HEK293T (cell line): Measurements from ENCODE around the gene TUBA1C.

Source experiments
- CTCF ChIA-PET: fragments of 350-600 bp; formaldehyde crosslinking; extraction: SDS; loops from one replicate; lab custom pipeline; 2021; ENCODE audit warnings: antibody characterized with exemption, inconsistent platforms; lab: Yijun Ruan, JAX
- POLR2A ChIA-PET: fragments of 350-600 bp; formaldehyde crosslinking; extraction: SDS; loops from one replicate; lab custom pipeline; 2020; ENCODE audit warnings: antibody characterized with exemption, inconsistent platforms; lab: Yijun Ruan, JAX
- DNase-seq: peaks from one replicate; pipeline ENCODE4 v3.0.0; 2012; ENCODE audit warnings: mixed read lengths; ENCODE audit errors: extremely low spot score
- ARNT ChIP-seq: fragments of 450-650 bp; IDR thresholded peaks from 2 replicates; pipeline ENCODE4 v1.6.1; 2017; ENCODE audit warnings: mild to moderate bottlenecking
- BHLHE40 ChIP-seq: fragments of 450-650 bp; IDR thresholded peaks from 2 replicates; pipeline ENCODE4 v1.6.1; 2016; ENCODE audit warnings: mild to moderate bottlenecking, moderate library complexity, borderline replicate concordance
- CTBP1 ChIP-seq: fragments of 450-650 bp; IDR thresholded peaks from 2 replicates; pipeline ENCODE4 v1.6.1; 2016; ENCODE audit warnings: borderline replicate concordance
- ELF4 ChIP-seq: fragments of 450-650 bp; IDR thresholded peaks from 2 replicates; pipeline ENCODE4 v1.6.1; 2017; ENCODE audit warnings: antibody characterized with exemption
- FOXA1 ChIP-seq: fragments of 450-650 bp; IDR thresholded peaks from 2 replicates; pipeline ENCODE4 v1.6.1; 2016; ENCODE audit warnings: mild to moderate bottlenecking
- FOXK2 ChIP-seq: fragments of 450-650 bp; IDR thresholded peaks from 2 replicates; pipeline ENCODE4 v1.6.1; 2016; ENCODE audit warnings: mild to moderate bottlenecking
- FOXM1 ChIP-seq: fragments of 450-650 bp; IDR thresholded peaks from 2 replicates; pipeline ENCODE4 v1.6.1; 2017; ENCODE audit warnings: mild to moderate bottlenecking, borderline replicate concordance
- HDGF ChIP-seq: fragments of 450-650 bp; IDR thresholded peaks from 2 replicates; pipeline ENCODE4 v1.6.1; 2017; ENCODE audit warnings: antibody characterized with exemption, borderline replicate concordance
- L3MBTL2 ChIP-seq: fragments of 450-650 bp; conservative IDR thresholded peaks from 2 replicates; pipeline ENCODE4 v1.6.1; 2016; ENCODE audit warnings: mild to moderate bottlenecking
- LEF1 ChIP-seq: fragments of 450-650 bp; IDR thresholded peaks from 2 replicates; pipeline ENCODE4 v1.6.1; 2017; ENCODE audit warnings: mild to moderate bottlenecking, borderline replicate concordance
- NFRKB ChIP-seq: fragments of 450-650 bp; IDR thresholded peaks from 2 replicates; pipeline ENCODE4 v1.6.1; 2016; ENCODE audit warnings: mild to moderate bottlenecking, moderate library complexity
- PKNOX1 ChIP-seq: fragments of 450-650 bp; IDR thresholded peaks from 2 replicates; pipeline ENCODE4 v1.6.1; 2016
- SP1 ChIP-seq: fragments of 450-650 bp; IDR thresholded peaks from 2 replicates; pipeline ENCODE4 v1.6.1; 2017
- SUZ12 ChIP-seq: fragments of 450-650 bp; IDR thresholded peaks from 2 replicates; pipeline ENCODE4 v1.6.1; 2016; ENCODE audit warnings: mild to moderate bottlenecking
- TARDBP ChIP-seq: fragments of 450-650 bp; IDR thresholded peaks from 2 replicates; pipeline ENCODE4 v1.6.1; 2016
- ZNF384 ChIP-seq: fragments of 450-650 bp; IDR thresholded peaks from 2 replicates; pipeline ENCODE4 v1.6.1; 2016

The TUBA1C gene

GRCh38 chr12:49292729-49293055 lies 27.8 kb downstream of the TUBA1C start:
- no peak for DNase-seq
- 0 out of 2 replicates have a peak, but pooled peaks have one; percentile 58 for TF ChIP-seq HDGF
- TF ChIP-seq L3MBTL2, result no peak
- ChIA-PET CTCF (interaction anchor here (0.6 to 2.5 kb wide), 12 partner anchors 9 to 221 kb away, joined by 3 to 12 read pairs (median 4); partner anchors contain the start of genes C1QL4 and DNAJC22), POLR2A (interaction anchor here (0.9 to 2.2 kb wide), 4 partner anchors 30 to 162 kb away, joined by 3 to 15 read pairs (median 4); partner anchors contain the start of genes DNAJC22, TROAP and TUBA1B)

- ChIA-PET POLR2A (interaction anchor here (0.9 to 2.9 kb wide), 7 partner anchors 29 to 163 kb away, joined by 3 to 15 read pairs (median 6); partner anchors contain the start of genes DNAJC22, SPATS2, TROAP and TUBA1B), CTCF (interaction anchor here (0.8 to 3.0 kb wide), 11 partner anchors 9 to 220 kb away, joined by 3 to 12 read pairs (median 4); partner anchors contain the start of genes C1QL4 and DNAJC22)
- TF ChIP-seq FOXK2 (no peak), ARNT (no peak), TARDBP (no peak), BHLHE40 (no peak), HDGF (no peak), L3MBTL2 (no peak), ZNF384 (no peak), LEF1 (no peak)
- DNase-seq, result no peak
These were observed 28.4 kb downstream of the TUBA1C start for GRCh38 chr12:49293056-49293956.

GRCh38 chr12:49294086-49294803 lies 29.4 kb downstream of the TUBA1C start:
- POLR2A ChIA-PET, result interaction anchor here (1.1 to 5.8 kb wide), 7 partner anchors 28 to 163 kb away, joined by 4 to 68 read pairs (median 9); partner anchors contain the start of genes SPATS2, TROAP and TUBA1B
- CTCF ChIA-PET, result interaction anchor here (0.6 to 3.7 kb wide), 11 partner anchors 10 to 64 kb away, joined by 3 to 34 read pairs (median 8); partner anchors contain the start of gene TROAP
- no peak for DNase-seq
- no peak for TF ChIP-seq FOXA1

GRCh38 chr12:49294804-49295081 lies 29.9 kb downstream of the TUBA1C start:
- no peak for TF ChIP-seq L3MBTL2
- no peak for TF ChIP-seq FOXM1
- TF ChIP-seq ELF4, result no peak
- TF ChIP-seq LEF1, result no peak
- TF ChIP-seq PKNOX1, result no peak
- TF ChIP-seq SP1, result no peak
- CTCF ChIA-PET, result interaction anchor here (0.6 to 3.7 kb wide), 9 partner anchors 9 to 442 kb away, joined by 3 to 34 read pairs (median 3); partner anchors contain the start of gene TROAP
- DNase-seq, result no peak
- POLR2A ChIA-PET, result interaction anchor here (1.1 to 5.8 kb wide), 6 partner anchors 28 to 164 kb away, joined by 4 to 68 read pairs (median 8); partner anchors contain the start of genes SPATS2, TROAP and TUBA1B

- DNase-seq, result no peak
- CTCF ChIA-PET, result interaction anchor here (0.6 to 3.7 kb wide), 11 partner anchors 9 to 443 kb away, joined by 3 to 34 read pairs (median 3); partner anchors contain the start of genes DNAJC22 and TROAP
These were observed 30.4 kb downstream of the TUBA1C start, which contains the start of gene PRPH for GRCh38 chr12:49295082-49295936. TSS of gene PRPH (plus strand) at chr12:49295147. CDS start at chr12:49295201, 54 bp downstream.

GRCh38 chr12:49296034-49296835 lies 31.4 kb downstream of the TUBA1C start:
- DNase-seq, result peak; percentile 88
- ChIA-PET POLR2A (interaction anchor here (1.3 to 5.8 kb wide), 5 partner anchors 8 to 71 kb away, joined by 3 to 68 read pairs (median 10); partner anchors contain the start of genes SPATS2 and TROAP), CTCF (interaction anchor here (0.8 to 3.7 kb wide), 11 partner anchors 8 to 62 kb away, joined by 3 to 34 read pairs (median 6); partner anchors contain the start of genes DNAJC22 and TROAP)
- peak; percentile 50 for TF ChIP-seq CTBP1
- TF ChIP-seq NFRKB, result no peak

More at GRCh38 chr12:49295082-49295936, 30.4 kb downstream of the TUBA1C start, which contains the start of gene PRPH:
- POLR2A ChIA-PET, result interaction anchor here (1.1 to 5.8 kb wide), 7 partner anchors 9 to 164 kb away, joined by 3 to 68 read pairs (median 6); partner anchors contain the start of genes SPATS2, TROAP and TUBA1B
- TF ChIP-seq BHLHE40 (no peak), L3MBTL2 (no peak), HDGF (no peak), SUZ12 (no peak)
